Type B pancreatic cell (in vitro differentiated cells): ENCODE data around the gene PLXNA2. TPM values are rescaled to one million over a fixed set of nuclear protein-coding genes. Genes with fewer than 3 reads are reported as not detected.

Source experiments
- DNase-seq: peaks from one replicate; pipeline ENCODE4 v3.0.0; 2021; ENCODE audit warnings: mixed read lengths; ENCODE audit not compliant: unreplicated experiment; ENCODE audit errors: extremely low spot score
- H3K27ac Mint-ChIP-seq: 2 replicates; pipeline ENCODE4 v1.8.0; 2021; ENCODE audit warnings: mild to moderate bottlenecking, mixed read lengths
- H3K27me3 Mint-ChIP-seq: 2 replicates; pipeline ENCODE4 v1.8.0; 2021; ENCODE audit warnings: mixed read lengths
- H3K36me3 Mint-ChIP-seq: 2 replicates; pipeline ENCODE4 v1.8.0; 2021; ENCODE audit warnings: mixed read lengths
- H3K4me1 Mint-ChIP-seq: one replicate; pipeline ENCODE4 v1.8.0; 2021; ENCODE audit warnings: mixed read lengths; ENCODE audit not compliant: unreplicated experiment
- H3K4me3 Mint-ChIP-seq: 2 replicates; pipeline ENCODE4 v1.8.0; 2021; ENCODE audit warnings: mild to moderate bottlenecking, mixed read lengths
- H3K9me3 Mint-ChIP-seq: 2 replicates; pipeline ENCODE4 v1.8.0; 2021; ENCODE audit warnings: mixed read lengths
- total RNA-seq: library from RNA; stranded (reverse); gene quantifications from 2 replicates; pipeline ENCODE4 v1.2.1, GENCODE V29; 2021; ENCODE audit warnings: low replicate concordance
- TF ChIP-seq, protein P1 (sequence below): fragments of 200-600 bp; sonication (generic); conservative IDR thresholded peaks from 2 replicates; pipeline ENCODE4 v1.5.0; 2021; ENCODE audit warnings: antibody characterized with exemption, mild to moderate bottlenecking

The PLXNA2 gene
- total RNA-seq, 1 donor from 2014 or later: 80.1 TPM

GRCh38 chr1:208071435-208072031, 172.7 kb downstream of the PLXNA2 start:
- Mint-ChIP-seq H3K27ac (no peak overlapping the region), H3K36me3 (peaks cover 56% of the 10 kb centered on the region), H3K4me1 (peaks cover 24% of the 10 kb centered on the region), H3K9me3 (no peaks in the 10 kb centered on the region), H3K27me3 (no peaks in the 10 kb centered on the region), H3K4me3 (no peak overlapping the region)
- TF ChIP-seq, protein P1, sequence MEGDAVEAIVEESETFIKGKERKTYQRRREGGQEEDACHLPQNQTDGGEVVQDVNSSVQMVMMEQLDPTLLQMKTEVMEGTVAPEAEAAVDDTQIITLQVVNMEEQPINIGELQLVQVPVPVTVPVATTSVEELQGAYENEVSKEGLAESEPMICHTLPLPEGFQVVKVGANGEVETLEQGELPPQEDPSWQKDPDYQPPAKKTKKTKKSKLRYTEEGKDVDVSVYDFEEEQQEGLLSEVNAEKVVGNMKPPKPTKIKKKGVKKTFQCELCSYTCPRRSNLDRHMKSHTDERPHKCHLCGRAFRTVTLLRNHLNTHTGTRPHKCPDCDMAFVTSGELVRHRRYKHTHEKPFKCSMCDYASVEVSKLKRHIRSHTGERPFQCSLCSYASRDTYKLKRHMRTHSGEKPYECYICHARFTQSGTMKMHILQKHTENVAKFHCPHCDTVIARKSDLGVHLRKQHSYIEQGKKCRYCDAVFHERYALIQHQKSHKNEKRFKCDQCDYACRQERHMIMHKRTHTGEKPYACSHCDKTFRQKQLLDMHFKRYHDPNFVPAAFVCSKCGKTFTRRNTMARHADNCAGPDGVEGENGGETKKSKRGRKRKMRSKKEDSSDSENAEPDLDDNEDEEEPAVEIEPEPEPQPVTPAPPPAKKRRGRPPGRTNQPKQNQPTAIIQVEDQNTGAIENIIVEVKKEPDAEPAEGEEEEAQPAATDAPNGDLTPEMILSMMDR: no peak
- no peak for DNase-seq

DNA sequence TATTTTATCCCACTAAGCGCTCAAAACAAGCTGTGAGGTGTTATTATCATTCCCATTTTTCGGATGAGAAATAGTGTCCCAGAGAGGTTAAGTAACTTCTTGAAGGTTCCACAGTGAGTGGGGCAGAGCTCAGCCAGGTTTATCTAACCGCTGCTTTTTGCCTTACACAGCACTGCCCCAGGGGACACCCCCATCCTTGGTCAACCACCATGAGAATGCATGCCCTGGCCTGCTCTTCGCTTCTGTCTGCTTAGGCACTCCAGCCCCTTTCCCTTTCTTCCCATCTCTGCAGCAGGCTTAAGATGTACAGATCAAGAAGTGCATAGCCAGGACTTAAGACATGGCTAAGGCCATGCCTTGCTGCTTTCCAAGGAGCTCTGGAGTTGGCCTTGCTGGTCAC, 174.3 kb downstream of the PLXNA2 start:
- peaks cover 57% of the 10 kb centered on the region for H3K36me3 Mint-ChIP-seq
- no peak overlapping the region for H3K4me3 Mint-ChIP-seq
- no peaks in the 10 kb centered on the region for H3K9me3 Mint-ChIP-seq
- TF ChIP-seq, protein P1: no peak
- peak overlapping the region; percentile 32 for H3K27ac Mint-ChIP-seq
- H3K27me3 Mint-ChIP-seq: no peaks in the 10 kb centered on the region
- no peak for DNase-seq
- H3K4me1 Mint-ChIP-seq: peaks cover 24% of the 10 kb centered on the region

DNA sequence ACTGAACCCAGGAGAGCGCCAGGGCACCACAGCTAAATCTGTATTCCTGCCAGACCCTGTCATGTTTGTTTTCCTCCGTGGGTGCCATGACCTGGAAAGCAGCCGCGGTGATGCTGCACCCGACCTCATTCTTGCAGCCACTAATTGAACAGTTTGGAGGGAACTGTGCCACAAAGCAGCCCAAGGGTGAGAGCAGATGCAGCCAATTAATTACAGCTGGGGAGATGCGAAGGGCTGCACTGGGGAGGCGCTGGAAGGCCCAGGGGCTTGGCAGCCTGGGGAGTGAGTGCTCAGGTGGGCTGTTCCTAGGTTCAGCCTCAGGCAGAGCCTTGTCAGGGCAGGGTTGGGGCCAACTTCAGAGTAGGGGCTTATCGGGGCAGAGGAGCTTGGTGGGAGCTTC, 174.9 kb downstream of the PLXNA2 start:
- peaks cover 53% of the 10 kb centered on the region for H3K36me3 Mint-ChIP-seq
- no peak for DNase-seq
- no peak overlapping the region for H3K4me3 Mint-ChIP-seq
- H3K27ac Mint-ChIP-seq: peak overlapping the region; percentile 15
- peaks cover 24% of the 10 kb centered on the region for H3K4me1 Mint-ChIP-seq
- TF ChIP-seq, protein P1: no peak
- no peaks in the 10 kb centered on the region for H3K27me3 Mint-ChIP-seq
- no peaks in the 10 kb centered on the region for H3K9me3 Mint-ChIP-seq

DNA sequence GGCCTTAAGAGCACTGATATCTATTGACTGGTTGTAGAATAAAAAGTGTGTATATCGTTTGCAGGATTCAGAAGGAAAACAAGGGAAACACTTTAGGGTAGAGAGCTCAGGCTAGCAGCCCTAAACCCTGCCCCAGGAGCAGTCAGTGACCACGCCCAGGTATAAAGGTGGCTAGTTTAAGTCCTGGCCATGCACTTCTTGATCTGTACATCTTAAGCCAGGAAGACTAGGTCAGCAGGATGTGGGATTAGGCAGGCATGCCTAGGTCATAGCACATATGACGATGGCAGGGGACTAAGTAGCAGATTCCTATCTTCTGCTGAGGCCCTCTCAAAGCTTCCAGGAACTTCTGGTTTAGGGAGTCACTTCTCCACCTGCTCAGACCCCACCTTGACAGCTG, 175.3 kb downstream of the PLXNA2 start:
- Mint-ChIP-seq H3K27ac (peak overlapping the region; percentile 15), H3K9me3 (no peaks in the 10 kb centered on the region), H3K4me1 (peaks cover 24% of the 10 kb centered on the region), H3K36me3 (peaks cover 52% of the 10 kb centered on the region), H3K4me3 (no peak overlapping the region), H3K27me3 (no peaks in the 10 kb centered on the region)
- TF ChIP-seq, protein P1: no peak
- no peak for DNase-seq

GRCh38 chr1:208068407-208068806, 175.8 kb downstream of the PLXNA2 start:
- Mint-ChIP-seq H3K27me3 (peaks cover under 1% of the 10 kb centered on the region), H3K4me3 (no peak overlapping the region), H3K4me1 (peaks cover 24% of the 10 kb centered on the region), H3K9me3 (no peaks in the 10 kb centered on the region), H3K36me3 (peaks cover 56% of the 10 kb centered on the region), H3K27ac (peak overlapping the region; percentile 12)
- DNase-seq: no peak
- TF ChIP-seq, protein P1: no peak

- Mint-ChIP-seq H3K4me1 (peaks cover 26% of the 10 kb centered on the region), H3K27ac (no peak overlapping the region), H3K36me3 (peaks cover 52% of the 10 kb centered on the region), H3K4me3 (no peak overlapping the region), H3K9me3 (no peaks in the 10 kb centered on the region), H3K27me3 (peaks cover 3% of the 10 kb centered on the region)
- DNase-seq: no peak
- TF ChIP-seq, protein P1: no peak
These were observed 177.6 kb downstream of the PLXNA2 start for GRCh38 chr1:208066583-208066982.
